Activated naive CD4-positive, alpha-beta T cell treated with Interleukin-2 at 50 U/mL for 16 hours (primary cell): ENCODE data around the gene TMEM14C.
"Not testable (repeated sequence)": the region's sequence is repeated elsewhere in the genome, so short reads cannot be mapped to it uniquely, and the experiment has no call there.

ENCODE experiments used
- DNase-seq: peaks from one replicate; pipeline ENCODE4 v3.0.0-alpha.2; 2020

TMEM14C gene

GRCh38 chr6:10722820-10723566 is at the start of gene TMEM14C:
Gene TMEM14C (plus strand): TSS chr6:10723070. CDS start chr6:10724614, 1,544 bp downstream.
- peak; percentile 87 for DNase-seq

GRCh38 chr6:10676403-10676802 is 46.5 kb upstream of the TMEM14C start:
- no peak for DNase-seq

GRCh38 chr6:10678456-10678855 is 44.4 kb upstream of the TMEM14C start:
- no peak for DNase-seq

- DNase-seq, result no peak
Measured at GRCh38 chr6:10681795-10682194, 41.1 kb upstream of the TMEM14C start.

GRCh38 chr6:10682355-10682988 is 40.4 kb upstream of the TMEM14C start:
- no peak for DNase-seq

GRCh38 chr6:10684618-10685017 is 38.3 kb upstream of the TMEM14C start:
- DNase-seq, result no peak

- DNase-seq, result no peak
Measured at GRCh38 chr6:10685092-10685915, 37.6 kb upstream of the TMEM14C start.

GRCh38 chr6:10686901-10687300 is 36.0 kb upstream of the TMEM14C start:
- no peak for DNase-seq

- DNase-seq, result no peak
Measured at GRCh38 chr6:10687582-10687981, 35.3 kb upstream of the TMEM14C start.

- DNase-seq, result no peak
Measured at GRCh38 chr6:10690651-10691445, 32.0 kb upstream of the TMEM14C start.

- DNase-seq, result no peak
Measured at GRCh38 chr6:10692965-10693538, 29.8 kb upstream of the TMEM14C start.

- peak; percentile 94 for DNase-seq
Measured at GRCh38 chr6:10694302-10695085, 28.4 kb upstream of the TMEM14C start, which contains the start of the genes C6orf52 and PAK1IP1. Gene C6orf52 (minus strand): TSS chr6:10694616. CDS start chr6:10687550, 7,066 bp downstream. Gene PAK1IP1 (plus strand): TSS chr6:10694972. CDS start chr6:10694986, 14 bp downstream.

GRCh38 chr6:10695086-10695657 is 27.7 kb upstream of the TMEM14C start:
- DNase-seq, result no peak

- DNase-seq, result no peak
Measured at GRCh38 chr6:10696655-10697054, 26.2 kb upstream of the TMEM14C start.

- no peak for DNase-seq
Measured at GRCh38 chr6:10713962-10714361, 8.9 kb upstream of the TMEM14C start.

- DNase-seq, result peak; percentile 34
Measured at GRCh38 chr6:10719296-10719963, 3.4 kb upstream of the TMEM14C start.

GRCh38 chr6:10719964-10720264 is 3.0 kb upstream of the TMEM14C start:
- DNase-seq, result no peak

- peak; percentile 62 for DNase-seq
Measured at GRCh38 chr6:10720265-10720959, 2.5 kb upstream of the TMEM14C start.

- not testable (repeated sequence) for DNase-seq
Measured at GRCh38 chr6:10720960-10721849, 1.7 kb upstream of the TMEM14C start.
